ENCODE data around the gene HAUS7. TPM values are rescaled to one million over a fixed set of nuclear protein-coding genes. Genes with fewer than 3 reads are reported as not detected.

HAUS7 gene
- total and polyA plus RNA-seq, 3 experiments from 2014 or later: 29.9 to 73.8 (median 70.2) TPM

- Mint-ChIP-seq H3K4me1 (peaks cover 0 to under 1% (median 0%) of the 10 kb centered on the region in 3 donors), H3K36me3 (no peaks in the 10 kb centered on the region), H3K27ac (no peak overlapping the region), H3K4me3 (no peak overlapping the region), H3K9me3 (no peaks in the 10 kb centered on the region), H3K27me3 (peaks cover 7 to 13% of the 10 kb centered on the region in 2 donors)
- H3K9me3 ChIP-seq (ENCODE audit: low read length): no peaks in the 10 kb centered on the region
- ChIA-PET CTCF (no interaction called here), POLR2A (no interaction called here)
- no peaks in the 10 kb centered on the region for H3K4me1 ChIP-seq (ENCODE audit: insufficient read depth, low read length)
- DNase-seq: no peak
- H3K4me3 ChIP-seq (ENCODE audit: low read length): no peak overlapping the region
- no peak overlapping the region for H3K27ac ChIP-seq (ENCODE audit: low read depth, low read length)
- H3K36me3 ChIP-seq (ENCODE audit: insufficient read depth, low read length): no peaks in the 10 kb centered on the region
- H3K27me3 ChIP-seq (ENCODE audit: insufficient read depth, low read length, poor library complexity, severe bottlenecking): no peaks in the 10 kb centered on the region
These were observed 42.9 kb upstream of the HAUS7 start for GRCh38 chrX:153513265-153513664.

- DNase-seq: no peak
- peaks cover 6 to 14% of the 10 kb centered on the region in 2 donors for H3K27me3 Mint-ChIP-seq
- POLR2A ChIA-PET: no interaction called here
- CTCF ChIA-PET: no interaction called here
- no peaks in the 10 kb centered on the region for H3K36me3 Mint-ChIP-seq
- H3K9me3 ChIP-seq (ENCODE audit: low read length): no peaks in the 10 kb centered on the region
- no peaks in the 10 kb centered on the region for H3K27me3 ChIP-seq (ENCODE audit: insufficient read depth, low read length, poor library complexity, severe bottlenecking)
- H3K4me1 ChIP-seq (ENCODE audit: insufficient read depth, low read length): no peaks in the 10 kb centered on the region
- H3K9me3 Mint-ChIP-seq: no peaks in the 10 kb centered on the region
- peaks cover 0 to 2% (median 1%) of the 10 kb centered on the region in 3 donors for H3K4me1 Mint-ChIP-seq
- H3K4me3 Mint-ChIP-seq: no peak overlapping the region
- no peak overlapping the region for H3K27ac Mint-ChIP-seq
- no peak overlapping the region for H3K4me3 ChIP-seq (ENCODE audit: low read length)
- H3K36me3 ChIP-seq (ENCODE audit: insufficient read depth, low read length): no peaks in the 10 kb centered on the region
- H3K27ac ChIP-seq (ENCODE audit: low read depth, low read length): no peak overlapping the region
These were observed 42.1 kb upstream of the HAUS7 start for GRCh38 chrX:153512501-153512893.

GRCh38 chrX:153511784-153512500, 41.6 kb upstream of the HAUS7 start:
- H3K27ac Mint-ChIP-seq: no peak overlapping the region
- H3K9me3 ChIP-seq (ENCODE audit: low read length): no peaks in the 10 kb centered on the region
- no peak overlapping the region for H3K4me3 ChIP-seq (ENCODE audit: low read length)
- POLR2A ChIA-PET: no interaction called here
- no peaks in the 10 kb centered on the region for H3K4me1 ChIP-seq (ENCODE audit: insufficient read depth, low read length)
- H3K4me1 Mint-ChIP-seq: peaks cover 0 to 6% (median 4%) of the 10 kb centered on the region in 3 donors
- no peak for DNase-seq
- peaks cover 6 to 15% of the 10 kb centered on the region in 2 donors for H3K27me3 Mint-ChIP-seq
- H3K4me3 Mint-ChIP-seq: no peak overlapping the region
- H3K27me3 ChIP-seq (ENCODE audit: insufficient read depth, low read length, poor library complexity, severe bottlenecking): no peaks in the 10 kb centered on the region
- no peaks in the 10 kb centered on the region for H3K36me3 ChIP-seq (ENCODE audit: insufficient read depth, low read length)
- CTCF ChIA-PET: no interaction called here
- no peaks in the 10 kb centered on the region for H3K36me3 Mint-ChIP-seq
- no peaks in the 10 kb centered on the region for H3K9me3 Mint-ChIP-seq
- no peak overlapping the region for H3K27ac ChIP-seq (ENCODE audit: low read depth, low read length)

DNA sequence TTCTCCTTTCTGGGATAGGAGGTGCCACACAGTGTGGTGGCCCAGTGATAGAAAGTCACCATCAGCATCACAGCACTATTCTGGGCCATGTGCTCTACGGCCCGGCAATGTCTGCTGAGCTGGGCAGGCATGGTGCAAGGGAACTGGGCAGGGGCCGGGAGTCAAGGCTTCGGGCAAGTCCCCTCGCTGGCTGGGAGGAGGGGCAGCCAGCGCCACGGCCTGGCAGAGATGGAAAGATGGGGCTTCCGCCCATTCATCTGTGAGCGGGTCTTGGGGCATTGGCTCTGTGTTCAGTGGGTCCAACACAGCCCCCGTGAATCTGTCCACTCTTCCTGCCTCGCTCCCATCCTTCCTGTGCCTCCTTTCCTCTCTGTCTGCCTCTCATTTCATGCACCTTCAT, 40.0 kb upstream of the HAUS7 start:
- Histone ChIP-seq H3K27ac (ENCODE audit: low read depth, low read length) (no peak overlapping the region), H3K4me3 (ENCODE audit: low read length) (no peak overlapping the region), H3K27me3 (ENCODE audit: insufficient read depth, low read length, poor library complexity, severe bottlenecking) (no peaks in the 10 kb centered on the region), H3K9me3 (ENCODE audit: low read length) (no peaks in the 10 kb centered on the region), H3K36me3 (ENCODE audit: insufficient read depth, low read length) (no peaks in the 10 kb centered on the region), H3K4me1 (ENCODE audit: insufficient read depth, low read length) (no peaks in the 10 kb centered on the region)
- no peak for DNase-seq
- H3K27ac Mint-ChIP-seq: no peak overlapping the region
- H3K36me3 Mint-ChIP-seq: no peaks in the 10 kb centered on the region
- POLR2A ChIA-PET: no interaction called here
- H3K9me3 Mint-ChIP-seq: no peaks in the 10 kb centered on the region
- CTCF ChIA-PET: interaction anchor here (5.5 kb wide), 1 partner anchor 478 kb away, joined by 30 read pairs; no protein-coding TSS in a partner anchor
- H3K4me1 Mint-ChIP-seq: peaks cover 0 to 6% (median 4%) of the 10 kb centered on the region in 3 donors
- peaks cover 0 to 9% of the 10 kb centered on the region in 2 donors for H3K27me3 Mint-ChIP-seq
- no peak overlapping the region for H3K4me3 Mint-ChIP-seq

DNA sequence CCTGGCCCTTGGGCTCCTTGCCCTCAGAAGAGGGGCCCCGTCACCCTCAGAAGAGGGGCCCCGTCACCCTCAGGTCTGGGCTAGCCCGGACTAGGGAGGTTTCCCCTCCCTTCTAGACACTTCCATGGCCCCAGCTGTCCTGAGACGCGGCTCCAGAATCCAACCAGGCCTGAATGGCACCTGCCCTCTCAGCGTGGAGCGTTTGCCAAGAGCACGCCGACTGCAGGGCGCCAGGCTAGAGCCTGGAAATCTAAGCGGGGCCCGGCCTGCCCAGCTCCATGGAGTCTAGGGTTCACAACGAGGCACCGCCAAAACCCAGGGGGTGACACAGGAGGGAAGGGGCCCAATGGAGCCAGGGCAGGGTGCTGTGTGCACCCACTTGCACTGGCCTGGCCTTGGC, 39.2 kb upstream of the HAUS7 start:
- POLR2A ChIA-PET: no interaction called here

GRCh38 chrX:153507484-153508178, 37.3 kb upstream of the HAUS7 start:
- peaks cover 0 to 10% of the 10 kb centered on the region in 2 donors for H3K27me3 Mint-ChIP-seq
- ChIA-PET CTCF (interaction anchor here (0.6 to 5.5 kb wide), 20 partner anchors 14 to 566 kb away, joined by 3 to 31 read pairs (median 4); partner anchors contain the start of genes HAUS7 and SLC6A8), POLR2A (no interaction called here)
- Histone ChIP-seq H3K27me3 (ENCODE audit: insufficient read depth, low read length, poor library complexity, severe bottlenecking) (no peaks in the 10 kb centered on the region), H3K27ac (ENCODE audit: low read depth, low read length) (no peak overlapping the region), H3K36me3 (ENCODE audit: insufficient read depth, low read length) (no peaks in the 10 kb centered on the region), H3K4me3 (ENCODE audit: low read length) (no peak overlapping the region), H3K9me3 (ENCODE audit: low read length) (no peaks in the 10 kb centered on the region), H3K4me1 (ENCODE audit: insufficient read depth, low read length) (no peaks in the 10 kb centered on the region)
- no peak overlapping the region for H3K27ac Mint-ChIP-seq
- H3K36me3 Mint-ChIP-seq: no peaks in the 10 kb centered on the region
- H3K9me3 Mint-ChIP-seq: no peaks in the 10 kb centered on the region
- H3K4me1 Mint-ChIP-seq: peaks cover 0 to 6% (median 4%) of the 10 kb centered on the region in 3 donors
- no peak overlapping the region for H3K4me3 Mint-ChIP-seq
- DNase-seq: peak; percentile 70 to 87 (median 74)

More for the DNA sequence above, 39.2 kb upstream of the HAUS7 start:
- CTCF ChIA-PET: interaction anchor here (5.5 kb wide), 1 partner anchor 477 kb away, joined by 30 read pairs; no protein-coding TSS in a partner anchor
- Histone ChIP-seq H3K27ac (ENCODE audit: low read depth, low read length) (no peak overlapping the region), H3K4me1 (ENCODE audit: insufficient read depth, low read length) (no peaks in the 10 kb centered on the region), H3K4me3 (ENCODE audit: low read length) (no peak overlapping the region), H3K27me3 (ENCODE audit: insufficient read depth, low read length, poor library complexity, severe bottlenecking) (no peaks in the 10 kb centered on the region), H3K9me3 (ENCODE audit: low read length) (no peaks in the 10 kb centered on the region), H3K36me3 (ENCODE audit: insufficient read depth, low read length) (no peaks in the 10 kb centered on the region)
- no peak overlapping the region for H3K27ac Mint-ChIP-seq
- peaks cover 0 to 10% of the 10 kb centered on the region in 2 donors for H3K27me3 Mint-ChIP-seq
- H3K9me3 Mint-ChIP-seq: no peaks in the 10 kb centered on the region
- peaks cover 0 to 6% (median 4%) of the 10 kb centered on the region in 3 donors for H3K4me1 Mint-ChIP-seq
- no peak overlapping the region for H3K4me3 Mint-ChIP-seq
- no peak for DNase-seq
- H3K36me3 Mint-ChIP-seq: no peaks in the 10 kb centered on the region

DNA sequence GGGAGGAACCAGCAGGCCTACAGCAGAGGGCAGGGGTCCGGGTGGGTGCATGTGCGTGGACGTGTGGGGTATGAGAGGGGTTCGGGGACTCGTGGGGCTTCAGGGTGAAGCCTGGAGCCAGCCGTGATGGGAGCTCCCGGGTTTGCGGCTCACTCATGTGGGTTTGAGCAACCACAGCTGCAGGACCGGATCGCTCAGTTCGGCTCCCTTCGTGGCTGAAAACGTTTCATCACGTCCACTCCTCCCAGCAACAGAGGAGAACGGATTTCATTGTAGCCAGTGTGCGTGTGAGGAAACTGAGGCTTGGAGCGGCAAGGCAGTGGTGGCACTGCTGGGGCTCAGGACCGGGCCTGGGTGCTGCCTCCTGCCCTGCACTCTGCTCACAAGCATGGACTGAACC, 35.0 kb upstream of the HAUS7 start:
- CTCF ChIA-PET: interaction anchor here (1.5 to 3.4 kb wide), 3 partner anchors 45 to 564 kb away, joined by 3 to 19 read pairs (median 16); no protein-coding TSS in a partner anchor

GRCh38 chrX:153504445-153505016, 34.2 kb upstream of the HAUS7 start:
- no peaks in the 10 kb centered on the region for H3K9me3 ChIP-seq (ENCODE audit: low read length)
- peaks cover 0 to 6% (median 4%) of the 10 kb centered on the region in 3 donors for H3K4me1 Mint-ChIP-seq
- no peaks in the 10 kb centered on the region for H3K36me3 ChIP-seq (ENCODE audit: insufficient read depth, low read length)
- no peaks in the 10 kb centered on the region for H3K27me3 ChIP-seq (ENCODE audit: insufficient read depth, low read length, poor library complexity, severe bottlenecking)
- peaks cover 0 to 5% of the 10 kb centered on the region in 2 donors for H3K27me3 Mint-ChIP-seq
- CTCF ChIA-PET: interaction anchor here (1.5 to 3.4 kb wide), 2 partner anchors 44 to 563 kb away, joined by 3 to 16 read pairs; no protein-coding TSS in a partner anchor
- H3K4me3 ChIP-seq (ENCODE audit: low read length): no peak overlapping the region
- no peaks in the 10 kb centered on the region for H3K4me1 ChIP-seq (ENCODE audit: insufficient read depth, low read length)
- DNase-seq: no peak
- H3K36me3 Mint-ChIP-seq: no peaks in the 10 kb centered on the region
- H3K27ac ChIP-seq (ENCODE audit: low read depth, low read length): no peak overlapping the region
- POLR2A ChIA-PET: no interaction called here
- no peak overlapping the region for H3K4me3 Mint-ChIP-seq
- no peak overlapping the region for H3K27ac Mint-ChIP-seq
- no peaks in the 10 kb centered on the region for H3K9me3 Mint-ChIP-seq

More for the DNA sequence above, 35.0 kb upstream of the HAUS7 start:
- Mint-ChIP-seq H3K27ac (no peak overlapping the region), H3K4me1 (peaks cover 0 to 6% (median 4%) of the 10 kb centered on the region in 3 donors), H3K27me3 (peaks cover 0 to 6% of the 10 kb centered on the region in 2 donors), H3K36me3 (no peaks in the 10 kb centered on the region), H3K4me3 (no peak overlapping the region), H3K9me3 (no peaks in the 10 kb centered on the region)
- H3K4me1 ChIP-seq (ENCODE audit: insufficient read depth, low read length): no peaks in the 10 kb centered on the region
- H3K4me3 ChIP-seq (ENCODE audit: low read length): no peak overlapping the region
- no peak for DNase-seq
- no peaks in the 10 kb centered on the region for H3K9me3 ChIP-seq (ENCODE audit: low read length)
- no peak overlapping the region for H3K27ac ChIP-seq (ENCODE audit: low read depth, low read length)
- no peaks in the 10 kb centered on the region for H3K36me3 ChIP-seq (ENCODE audit: insufficient read depth, low read length)
- POLR2A ChIA-PET: no interaction called here
- H3K27me3 ChIP-seq (ENCODE audit: insufficient read depth, low read length, poor library complexity, severe bottlenecking): no peaks in the 10 kb centered on the region
